IMR-90 (cell line): ENCODE data around the gene ZNF445. TPM values are rescaled to one million over a fixed set of nuclear protein-coding genes. Genes with fewer than 3 reads are reported as not detected.

Source experiments
- ATAC-seq: fragments of 200-7000 bp; cut with Tn5 transposase; 2 replicates; pipeline ENCODE4 v1.9.1; 2020; ENCODE audit warnings: low read depth, mild to moderate bottlenecking, moderate library complexity
- BruUV-seq: library from RNA; stranded (reverse); fragments of 400-500 nt; replicated peaks from 2 replicates; lab custom pipeline; 2021; lab: Mats Ljungman, UMichigan
- CTCF ChIA-PET: fragments of 300-600 bp; formaldehyde crosslinking; extraction: SDS; loops from one replicate; lab custom pipeline; 2021; ENCODE audit warnings: antibody characterized with exemption; lab: Yijun Ruan, JAX
- POLR2A ChIA-PET: fragments of 300-600 bp; sonication (Branson Sonifier 250); formaldehyde crosslinking; loops from one replicate; lab custom pipeline; 2022; ENCODE audit warnings: antibody characterized with exemption; ENCODE audit not compliant: unreplicated experiment; lab: Charles Lee
- DNase-seq: peaks from one replicate; pipeline ENCODE4 v3.0.0; 2013
- H2AFZ ChIP-seq: replicated peaks from 2 replicates; pipeline ENCODE3; 2013; ENCODE audit warnings: low read length, mild to moderate bottlenecking; ENCODE audit not compliant: poor library complexity
- H2AK5ac ChIP-seq: 2 replicates; pipeline ENCODE4 v1.6.1; 2013; ENCODE audit warnings: low read depth, low read length, inconsistent platforms
- H2AK9ac ChIP-seq: replicated peaks from 2 replicates; pipeline ENCODE3; 2013; ENCODE audit warnings: mild to moderate bottlenecking, low read depth, low read length, moderate library complexity; ENCODE audit not compliant: poor library complexity
- H2BK120ac ChIP-seq: 2 replicates; pipeline ENCODE4 v1.6.1; 2013; ENCODE audit warnings: low read depth, low read length, inconsistent platforms
- H2BK15ac ChIP-seq: 3 replicates; pipeline ENCODE4 v1.6.1; 2013; ENCODE audit warnings: low read depth, low read length, inconsistent platforms
- H2BK20ac ChIP-seq: 2 replicates; pipeline ENCODE4 v1.6.1; 2013; ENCODE audit warnings: low read depth, mild to moderate bottlenecking, inconsistent platforms, low read length, moderate library complexity
- H2BK5ac ChIP-seq: 2 replicates; pipeline ENCODE4 v1.6.1; 2013; ENCODE audit warnings: mild to moderate bottlenecking, low read depth, low read length, inconsistent platforms; ENCODE audit not compliant: poor library complexity, severe bottlenecking
- H3K14ac ChIP-seq: replicated peaks from 2 replicates; pipeline ENCODE4 v1.6.1; 2013; ENCODE audit warnings: low read depth, low read length, inconsistent platforms
- H3K18ac ChIP-seq: 2 replicates; pipeline ENCODE4 v1.6.1; 2013; ENCODE audit warnings: low read depth, low read length, control low read depth
- H3K23ac ChIP-seq: 2 replicates; pipeline ENCODE4 v1.6.1; 2013; ENCODE audit warnings: low read depth, low read length, inconsistent platforms
- H3K27ac ChIP-seq: 2 replicates; pipeline ENCODE4 v1.5.1; 2013; ENCODE audit warnings: mild to moderate bottlenecking, control low read depth, low read length; ENCODE audit not compliant: insufficient read depth
- H3K27me3 ChIP-seq: 2 replicates; pipeline ENCODE4 v1.6.1; 2013; ENCODE audit warnings: low read length; ENCODE audit not compliant: control insufficient read depth, insufficient read depth
- H3K36me3 ChIP-seq: 2 replicates; pipeline ENCODE4 v1.6.1; 2013; ENCODE audit warnings: low read length, mixed read lengths; ENCODE audit not compliant: control insufficient read depth, insufficient read depth
- H3K4ac ChIP-seq: 2 replicates; pipeline ENCODE4 v1.6.1; 2013; ENCODE audit warnings: low read depth, low read length, inconsistent platforms
- H3K4me1 ChIP-seq: 2 replicates; pipeline ENCODE4 v1.6.1; 2013; ENCODE audit warnings: low read length, mixed read lengths; ENCODE audit not compliant: control insufficient read depth, insufficient read depth
- H3K4me2 ChIP-seq: 2 replicates; pipeline ENCODE4 v1.6.1; 2013; ENCODE audit warnings: low read depth, mild to moderate bottlenecking, control low read depth, low read length, moderate library complexity
- H3K4me3 ChIP-seq: 2 replicates; pipeline ENCODE4 v1.5.1; 2013; ENCODE audit warnings: low read depth, mild to moderate bottlenecking, control low read depth, low read length, moderate library complexity; ENCODE audit not compliant: insufficient read depth
- H3K56ac ChIP-seq: 2 replicates; pipeline ENCODE4 v1.6.1; 2013; ENCODE audit warnings: low read length, inconsistent platforms; ENCODE audit not compliant: insufficient read depth; ENCODE audit errors: extremely low read depth
- H3K79me1 ChIP-seq, 2 experiments: 2 replicates each; pipeline ENCODE4 v1.6.1; 2013; ENCODE audit warnings: low read length in 2 of 2, inconsistent platforms in 1 of 2, low read depth in 1 of 2
- H3K9ac ChIP-seq: 2 replicates; pipeline ENCODE4 v1.6.1; 2013; ENCODE audit warnings: low read depth, low read length, control low read depth
- H3K9me1 ChIP-seq: 2 replicates; pipeline ENCODE4 v1.6.1; 2013; ENCODE audit warnings: low read length, inconsistent platforms; ENCODE audit not compliant: insufficient read depth
- H3K9me3 ChIP-seq: 2 replicates; pipeline ENCODE4 v1.6.1; 2013; ENCODE audit warnings: low read length; ENCODE audit not compliant: control insufficient read depth, insufficient read depth
- H4K20me1 ChIP-seq: 2 replicates; pipeline ENCODE4 v1.6.1; 2013; ENCODE audit warnings: low read length, inconsistent platforms; ENCODE audit not compliant: insufficient read depth
- H4K5ac ChIP-seq: 2 replicates; pipeline ENCODE4 v1.6.1; 2013; ENCODE audit warnings: mild to moderate bottlenecking, low read depth, low read length, control low read depth
- H4K8ac ChIP-seq, 2 experiments: 2 replicates each; pipeline ENCODE4 v1.6.1; 2013; ENCODE audit warnings: low read depth in 2 of 2, low read length in 2 of 2, control low read depth in 1 of 2, inconsistent platforms in 1 of 2
- H4K91ac ChIP-seq: 2 replicates; pipeline ENCODE4 v1.6.1; 2013; ENCODE audit warnings: low read depth, low read length, inconsistent platforms; ENCODE audit not compliant: insufficient read depth
- BHLHE40 ChIP-seq: fragments of 150-350 bp; IDR thresholded peaks from 2 replicates; pipeline ENCODE4 v1.6.1; 2016; ENCODE audit warnings: mild to moderate bottlenecking, low read depth, low read length
- CEBPB ChIP-seq: IDR thresholded peaks from 2 replicates; pipeline ENCODE4 v1.6.1; 2012; ENCODE audit warnings: low read depth, low read length, improper control_type of control experiment
- CHD1 ChIP-seq: IDR thresholded peaks from 2 replicates; pipeline ENCODE4 v1.6.1; 2012; ENCODE audit warnings: low read depth, low read length, improper control_type of control experiment
- FOS ChIP-seq: fragments of 150-350 bp; IDR thresholded peaks from 2 replicates; pipeline ENCODE4 v1.6.1; 2016; ENCODE audit warnings: low read depth, low read length
- MAFK ChIP-seq: IDR thresholded peaks from 2 replicates; pipeline ENCODE4 v1.6.1; 2012; ENCODE audit warnings: low read depth, low read length, improper control_type of control experiment
- MAZ ChIP-seq: IDR thresholded peaks from 2 replicates; pipeline ENCODE4 v1.6.1; 2012; ENCODE audit warnings: low read depth, mild to moderate bottlenecking, low read length, improper control_type of control experiment, moderate library complexity, borderline replicate concordance
- MXI1 ChIP-seq: IDR thresholded peaks from 2 replicates; pipeline ENCODE4 v1.6.1; 2012; ENCODE audit warnings: low read depth, mild to moderate bottlenecking, low read length, moderate library complexity, borderline replicate concordance
- NFE2L2 ChIP-seq: fragments of 150-350 bp; IDR thresholded peaks from 2 replicates; pipeline ENCODE4 v1.6.1; 2016; ENCODE audit warnings: low read depth, mild to moderate bottlenecking, low read length
- POLR2A ChIP-seq: IDR thresholded peaks from 2 replicates; pipeline ENCODE4 v1.6.1; 2012; ENCODE audit warnings: mild to moderate bottlenecking, low read depth, low read length
- RAD21 ChIP-seq: IDR thresholded peaks from 2 replicates; pipeline ENCODE4 v1.6.1; 2012; ENCODE audit warnings: low read length, improper control_type of control experiment
- RCOR1 ChIP-seq: IDR thresholded peaks from 2 replicates; pipeline ENCODE4 v1.6.1; 2012; ENCODE audit warnings: mild to moderate bottlenecking, low read length, improper control_type of control experiment; ENCODE audit not compliant: insufficient replicate concordance
- RFX5 ChIP-seq: IDR thresholded peaks from 2 replicates; pipeline ENCODE4 v1.8.0; 2012; ENCODE audit warnings: low read depth, mild to moderate bottlenecking, low read length, moderate library complexity
- SMC3 ChIP-seq: fragments of 150-350 bp; IDR thresholded peaks from 2 replicates; pipeline ENCODE4 v1.6.1; 2016; ENCODE audit warnings: low read depth, mild to moderate bottlenecking, antibody characterized with exemption, low read length, moderate library complexity
- WGBS, 2 experiments: methylation state at CpG; one replicate each; pipeline versions ENCODE4 v1.1.5 to v1.1.7; 2013; ENCODE audit warnings: missing lambda C conversion rate in 2 of 2; ENCODE audit not compliant: insufficient read length in 1 of 2; ENCODE audit errors: extremely low coverage in 2 of 2; 5-methylcytosine and 5-hydroxymethylcytosine counted together
- dilution Hi-C: fragments of 300-500 bp; cut with HindIII; formaldehyde crosslinking; loops from one replicate; pipeline ENCODE4 v1.14.3; 2018; ENCODE audit warnings: low sequenced_read_pairs; ENCODE audit not compliant: unreplicated experiment
- in situ Hi-C: fragments of 300-500 bp; cut with MboI; formaldehyde crosslinking; loops from 3 replicates; pipeline ENCODE4 v1.14.3; 2019; ENCODE audit warnings: low sequenced_read_pairs, inconsistent platforms, mixed read lengths
- intact Hi-C: fragments of 100-400 bp; cut with micrococcal nuclease; formaldehyde crosslinking; loops from 2 replicates; pipeline ENCODE4 v1.10.0; 2022
- polyA plus RNA-seq, 3 experiments: library from polyadenylated mRNA; depleted of rRNA; stranded (reverse); fragments of >200 nt; gene quantifications; 2 replicates each; pipeline ENCODE4 v1.2.3, GENCODE V29; 2012; ENCODE audit warnings: low replicate concordance in 1 of 3
- total RNA-seq: library from RNA; depleted of rRNA; stranded (reverse); fragments of >200 nt; gene quantifications from 2 replicates; pipeline ENCODE4 v1.2.3, GENCODE V29; 2012
- TF ChIP-seq, protein P1 (sequence below): fragments of 150-350 bp; IDR thresholded peaks from 2 replicates; pipeline ENCODE4 v1.6.1; 2016; ENCODE audit warnings: low read depth, mild to moderate bottlenecking, low read length, moderate library complexity, borderline replicate concordance
- TF ChIP-seq, protein P2 (sequence below): fragments of 150-350 bp; IDR thresholded peaks from 2 replicates; pipeline ENCODE4 v1.6.1; 2017; ENCODE audit warnings: mild to moderate bottlenecking, antibody characterized with exemption, low read length, low read depth
- TF ChIP-seq, protein P3 (sequence below): conservative IDR thresholded peaks from 2 replicates; pipeline ENCODE4 v1.5.1; 2012; ENCODE audit warnings: mild to moderate bottlenecking, low read depth, low read length, improper control_type of control experiment

ZNF445 gene
- total and polyA plus RNA-seq, 2 of the 4 experiments (the other 2 are of a cell fraction) = 3.3 to 6.3 TPM

DNA sequence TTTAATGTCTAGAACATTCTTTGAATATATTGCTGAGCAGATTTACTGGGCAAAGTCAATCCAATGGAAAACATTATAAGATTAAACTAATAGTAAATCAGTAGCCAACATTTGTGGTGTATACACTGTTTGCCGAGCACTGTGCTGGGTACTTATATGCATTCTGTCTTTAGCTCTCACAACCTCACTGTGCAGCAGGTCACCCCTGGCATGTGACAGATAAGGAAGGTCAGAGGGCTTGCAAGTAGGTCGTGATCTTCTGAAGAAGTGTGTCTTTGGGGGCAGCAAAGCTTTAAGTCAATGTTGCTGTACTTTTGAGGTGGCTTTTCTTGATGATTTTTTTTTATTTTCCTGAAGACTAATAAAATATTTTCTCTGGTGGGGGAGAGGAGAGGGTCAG is 76.7 kb downstream of the ZNF445 start:
- H3K4me1 ChIP-seq = no peaks in the 10 kb centered on the region
- no peak overlapping the region for H2AFZ ChIP-seq
- H4K8ac ChIP-seq = no peak overlapping the region
- intact Hi-C loops (no loop called here), dilution Hi-C loops (no loop called here), in situ Hi-C loops (no loop called here)
- no peak overlapping the region for H3K14ac ChIP-seq
- no peak overlapping the region for H4K91ac ChIP-seq
- no peaks in the 10 kb centered on the region for H4K20me1 ChIP-seq
- no peak overlapping the region for H2BK120ac ChIP-seq
- no peaks in the 10 kb centered on the region; the same call in 1 of the 2 replicates for H3K9me1 ChIP-seq
- H2BK15ac ChIP-seq = no peak overlapping the region
- H3K18ac ChIP-seq = no peak overlapping the region
- no peaks in the 10 kb centered on the region for H3K9me3 ChIP-seq
- CTCF ChIA-PET = interaction anchor here (0.7 kb wide), 1 partner anchor 43 kb away, joined by 3 read pairs; no protein-coding TSS in a partner anchor
- POLR2A ChIA-PET = no interaction called here
- H2BK20ac ChIP-seq = no peak overlapping the region
- no TSS peak for BruUV-seq
- H3K4ac ChIP-seq = no peak overlapping the region
- WGBS, 2 experiments = no CpG with 5 or more reads among the region's 2 CpGs
- no peak for ATAC-seq
- H4K5ac ChIP-seq = no peak overlapping the region
- H3K9ac ChIP-seq = no peak overlapping the region
- TF ChIP-seq MXI1 (no peak), RFX5 (no peak), MAZ (no peak), RCOR1 (no peak), CEBPB (no peak), CHD1 (no peak), SMC3 (no peak), FOS (no peak), BHLHE40 (no peak), RAD21 (no peak), POLR2A (no peak), NFE2L2 (no peak), MAFK (no peak)
- TF ChIP-seq, protein P1, sequence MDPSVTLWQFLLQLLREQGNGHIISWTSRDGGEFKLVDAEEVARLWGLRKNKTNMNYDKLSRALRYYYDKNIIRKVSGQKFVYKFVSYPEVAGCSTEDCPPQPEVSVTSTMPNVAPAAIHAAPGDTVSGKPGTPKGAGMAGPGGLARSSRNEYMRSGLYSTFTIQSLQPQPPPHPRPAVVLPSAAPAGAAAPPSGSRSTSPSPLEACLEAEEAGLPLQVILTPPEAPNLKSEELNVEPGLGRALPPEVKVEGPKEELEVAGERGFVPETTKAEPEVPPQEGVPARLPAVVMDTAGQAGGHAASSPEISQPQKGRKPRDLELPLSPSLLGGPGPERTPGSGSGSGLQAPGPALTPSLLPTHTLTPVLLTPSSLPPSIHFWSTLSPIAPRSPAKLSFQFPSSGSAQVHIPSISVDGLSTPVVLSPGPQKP = no peak
- TF ChIP-seq, protein P2, sequence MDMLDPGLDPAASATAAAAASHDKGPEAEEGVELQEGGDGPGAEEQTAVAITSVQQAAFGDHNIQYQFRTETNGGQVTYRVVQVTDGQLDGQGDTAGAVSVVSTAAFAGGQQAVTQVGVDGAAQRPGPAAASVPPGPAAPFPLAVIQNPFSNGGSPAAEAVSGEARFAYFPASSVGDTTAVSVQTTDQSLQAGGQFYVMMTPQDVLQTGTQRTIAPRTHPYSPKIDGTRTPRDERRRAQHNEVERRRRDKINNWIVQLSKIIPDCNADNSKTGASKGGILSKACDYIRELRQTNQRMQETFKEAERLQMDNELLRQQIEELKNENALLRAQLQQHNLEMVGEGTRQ = no peak
- TF ChIP-seq, protein P3, sequence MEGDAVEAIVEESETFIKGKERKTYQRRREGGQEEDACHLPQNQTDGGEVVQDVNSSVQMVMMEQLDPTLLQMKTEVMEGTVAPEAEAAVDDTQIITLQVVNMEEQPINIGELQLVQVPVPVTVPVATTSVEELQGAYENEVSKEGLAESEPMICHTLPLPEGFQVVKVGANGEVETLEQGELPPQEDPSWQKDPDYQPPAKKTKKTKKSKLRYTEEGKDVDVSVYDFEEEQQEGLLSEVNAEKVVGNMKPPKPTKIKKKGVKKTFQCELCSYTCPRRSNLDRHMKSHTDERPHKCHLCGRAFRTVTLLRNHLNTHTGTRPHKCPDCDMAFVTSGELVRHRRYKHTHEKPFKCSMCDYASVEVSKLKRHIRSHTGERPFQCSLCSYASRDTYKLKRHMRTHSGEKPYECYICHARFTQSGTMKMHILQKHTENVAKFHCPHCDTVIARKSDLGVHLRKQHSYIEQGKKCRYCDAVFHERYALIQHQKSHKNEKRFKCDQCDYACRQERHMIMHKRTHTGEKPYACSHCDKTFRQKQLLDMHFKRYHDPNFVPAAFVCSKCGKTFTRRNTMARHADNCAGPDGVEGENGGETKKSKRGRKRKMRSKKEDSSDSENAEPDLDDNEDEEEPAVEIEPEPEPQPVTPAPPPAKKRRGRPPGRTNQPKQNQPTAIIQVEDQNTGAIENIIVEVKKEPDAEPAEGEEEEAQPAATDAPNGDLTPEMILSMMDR = no peak
- H2AK9ac ChIP-seq = no peak overlapping the region
- H3K23ac ChIP-seq = no peak overlapping the region
- H3K56ac ChIP-seq = no peak overlapping the region
- no peak overlapping the region for H2AK5ac ChIP-seq
- H2BK5ac ChIP-seq = no peak overlapping the region
- no peaks in the 10 kb centered on the region for H3K79me1 ChIP-seq
- H3K36me3 ChIP-seq = peaks cover 6% of the 10 kb centered on the region
- H3K4me2 ChIP-seq = no peak overlapping the region
- no peak overlapping the region for H3K4me3 ChIP-seq
- H3K27me3 ChIP-seq = no peaks in the 10 kb centered on the region
- no peak for DNase-seq
- no peak overlapping the region for H3K27ac ChIP-seq
